GM19467 (cell line): Measurements from ENCODE around the gene ARHGAP25.
"Not testable (repeated sequence)": the region's sequence is repeated elsewhere in the genome, so short reads cannot be mapped to it uniquely, and the experiment has no call there.

ENCODE experiments used
- ATAC-seq: cut with Tn5 transposase; IDR thresholded peaks from one replicate; pipeline ENCODE4 v1.9.1; 2021; ENCODE audit warnings: mild to moderate bottlenecking, moderate library complexity; ENCODE audit not compliant: unreplicated experiment

The ARHGAP25 gene

DNA sequence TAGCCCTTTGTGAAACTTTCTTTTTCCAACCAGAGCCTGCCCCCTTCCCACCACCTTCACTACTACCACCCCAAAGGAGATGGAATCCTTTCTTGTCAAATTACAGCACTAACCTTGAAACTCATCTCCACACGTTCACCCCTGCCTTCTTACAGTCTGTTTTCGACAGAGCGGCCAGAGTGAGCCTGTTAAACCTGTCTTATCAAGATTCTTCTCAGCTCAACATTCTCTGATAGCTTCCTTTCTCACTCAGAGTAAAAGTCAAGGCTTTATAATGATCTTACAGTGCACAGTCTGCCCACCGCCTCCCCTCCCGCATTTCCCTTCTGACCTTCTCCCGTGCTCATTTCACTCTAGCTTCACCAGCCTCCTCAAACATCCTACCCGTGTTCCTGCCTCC lies 56.0 kb downstream of the ARHGAP25 start:
- no peak for ATAC-seq

GRCh38 chr2:68791914-68792313 lies 57.3 kb downstream of the ARHGAP25 start:
- no peak for ATAC-seq

DNA sequence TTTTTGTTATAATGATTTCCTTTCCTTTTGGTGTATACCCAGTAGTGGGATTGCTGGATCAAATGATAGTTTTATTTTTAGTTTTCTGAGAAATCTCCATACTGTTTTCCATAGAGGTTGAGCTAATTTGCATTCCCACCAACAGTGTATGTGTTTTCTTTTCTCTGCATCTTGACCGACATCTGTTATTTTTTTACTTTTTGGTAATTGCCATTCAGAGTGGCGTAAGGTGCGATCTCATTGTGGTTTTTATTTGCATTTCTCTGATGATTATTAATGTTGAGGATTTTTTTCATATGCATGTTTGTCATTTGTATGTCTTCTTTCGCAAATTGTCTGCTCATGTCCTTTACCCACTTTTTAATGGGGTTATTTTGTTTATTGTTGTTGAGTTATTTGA lies 58.1 kb downstream of the ARHGAP25 start:
- no peak for ATAC-seq

DNA sequence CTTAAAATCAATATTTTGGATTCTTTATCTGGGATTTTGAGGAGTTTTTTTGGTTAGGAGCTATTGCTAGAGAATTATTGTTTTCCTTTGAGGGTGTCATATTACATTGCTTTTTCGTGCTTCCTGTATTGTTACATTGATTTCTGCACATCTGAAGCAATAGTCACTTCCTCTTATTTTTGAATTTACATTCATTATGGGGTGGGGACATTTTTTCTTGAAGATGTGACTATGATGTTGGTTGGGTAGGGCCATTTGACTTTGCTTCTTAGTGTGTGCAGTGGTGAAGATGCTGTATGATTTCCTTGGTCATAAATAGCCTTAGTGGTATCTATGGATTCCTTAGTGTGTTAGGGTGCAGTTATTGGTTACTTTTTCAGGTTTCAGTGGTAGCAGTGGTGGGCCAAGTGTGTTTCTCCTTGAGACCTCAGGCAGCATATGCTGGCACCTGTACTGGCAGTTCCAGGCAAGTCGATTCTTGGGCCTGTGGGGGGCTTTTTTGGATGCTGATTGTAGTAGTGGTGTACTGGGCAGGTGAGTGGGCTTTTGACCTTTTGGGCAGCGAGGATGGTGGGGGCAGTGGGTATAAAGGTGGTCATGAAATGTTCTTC lies 61.8 kb downstream of the ARHGAP25 start:
- no peak for ATAC-seq

GRCh38 chr2:68798569-68798968 lies 64.0 kb downstream of the ARHGAP25 start:
- ATAC-seq = no peak

DNA sequence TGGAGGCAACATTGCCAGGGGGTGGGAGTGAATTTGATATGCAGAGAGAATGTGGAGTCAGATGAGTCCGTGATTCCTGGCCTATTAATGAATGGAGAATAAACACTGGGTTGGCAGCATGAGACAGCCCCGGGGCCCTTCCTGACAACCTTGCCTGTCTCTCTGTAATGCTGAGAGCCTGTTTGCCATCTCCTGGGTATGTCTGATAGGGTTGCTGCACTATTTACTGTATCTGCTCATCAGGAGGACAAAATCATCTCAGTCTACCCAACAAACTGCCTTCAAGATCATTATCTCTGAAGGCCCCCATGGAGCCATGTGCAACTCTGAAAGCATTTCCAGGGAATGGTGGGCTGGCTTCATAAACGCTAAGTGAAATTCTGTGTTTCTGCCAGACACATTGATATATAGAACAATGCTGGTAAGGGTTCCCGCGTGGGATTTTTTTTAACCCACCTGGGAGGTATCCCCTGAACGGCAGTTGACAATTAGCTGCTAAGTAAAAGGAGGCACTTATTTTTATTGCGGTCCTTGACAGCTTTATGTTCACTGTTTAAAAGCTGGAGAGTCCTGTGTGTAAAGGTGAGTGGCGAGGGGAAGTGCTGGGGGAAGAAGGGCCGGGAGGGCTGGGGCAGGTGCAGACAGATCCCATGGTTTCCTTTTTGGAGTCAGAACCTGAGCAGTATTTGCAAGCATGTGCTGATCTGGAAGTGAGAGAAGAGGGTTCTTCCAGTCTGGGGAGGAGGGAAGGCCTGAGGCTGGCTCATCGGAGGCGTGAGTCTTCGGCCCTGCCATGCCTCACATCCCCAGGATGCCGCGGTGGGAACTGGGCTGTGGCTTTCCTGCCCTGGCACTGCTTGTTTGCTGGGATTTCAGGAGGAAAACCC lies 64.8 kb downstream of the ARHGAP25 start:
- no peak for ATAC-seq

- ATAC-seq = no peak
Observed at GRCh38 chr2:68800027-68800401, 65.4 kb downstream of the ARHGAP25 start.

DNA sequence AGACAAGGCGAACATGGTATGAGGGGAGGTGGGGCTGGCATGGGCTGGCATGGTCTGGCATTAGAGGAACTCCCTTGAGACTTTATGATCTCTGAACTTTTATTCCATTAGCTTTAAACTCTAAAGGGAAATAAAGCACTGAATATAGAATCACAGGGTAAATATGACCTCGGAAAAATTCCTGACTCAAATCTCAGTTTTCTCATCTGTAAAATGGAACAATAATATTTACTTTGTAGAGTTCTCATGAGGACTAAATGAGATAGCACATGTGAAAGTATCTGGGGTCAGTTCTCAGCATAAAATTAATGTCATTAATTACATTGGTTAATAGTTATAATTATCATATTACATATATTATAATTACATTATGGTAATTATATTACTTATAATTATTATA lies 65.9 kb downstream of the ARHGAP25 start:
- no peak for ATAC-seq

DNA sequence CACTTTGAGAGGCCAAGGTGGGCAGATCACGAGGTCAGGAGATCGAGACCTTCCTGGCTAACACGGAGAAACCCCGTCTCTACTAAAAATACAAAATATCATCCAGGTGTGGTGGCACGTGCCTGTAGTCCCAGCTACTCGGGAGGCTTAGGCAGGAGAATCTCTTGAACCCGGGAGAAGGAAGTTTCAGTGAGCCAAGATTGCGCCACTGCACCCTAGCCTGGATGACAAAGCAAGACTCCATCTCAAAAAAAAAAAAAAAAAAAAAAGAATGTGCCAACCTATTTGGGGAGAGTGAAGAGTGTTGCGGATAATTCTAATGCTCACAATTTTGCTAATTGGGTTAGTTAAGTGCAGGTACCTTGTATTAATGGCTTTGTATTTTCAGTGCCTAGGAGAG lies 67.5 kb downstream of the ARHGAP25 start:
- not testable (repeated sequence) for ATAC-seq

DNA sequence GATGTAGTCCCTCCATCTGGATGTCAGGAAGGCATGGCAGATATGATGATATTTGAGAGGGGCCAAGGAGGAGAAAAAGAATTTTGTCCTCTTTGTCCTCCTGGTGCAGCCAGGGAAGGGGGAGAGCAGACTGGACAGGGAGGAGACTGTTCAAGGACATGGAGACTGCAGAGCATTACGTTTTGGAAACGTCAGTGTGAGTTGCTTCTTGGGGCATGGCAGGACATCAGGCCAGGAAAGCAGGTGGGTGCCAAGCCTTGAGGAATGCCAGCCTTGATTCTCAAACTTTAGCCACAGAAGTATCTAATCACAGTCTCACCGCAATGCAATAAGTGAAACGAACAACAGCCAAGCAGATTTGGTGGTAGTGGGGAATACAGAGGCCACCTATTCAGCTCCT lies 70.4 kb downstream of the ARHGAP25 start:
- ATAC-seq = no peak

GRCh38 chr2:68806511-68807109 lies 72.0 kb downstream of the ARHGAP25 start:
- ATAC-seq = no peak

DNA sequence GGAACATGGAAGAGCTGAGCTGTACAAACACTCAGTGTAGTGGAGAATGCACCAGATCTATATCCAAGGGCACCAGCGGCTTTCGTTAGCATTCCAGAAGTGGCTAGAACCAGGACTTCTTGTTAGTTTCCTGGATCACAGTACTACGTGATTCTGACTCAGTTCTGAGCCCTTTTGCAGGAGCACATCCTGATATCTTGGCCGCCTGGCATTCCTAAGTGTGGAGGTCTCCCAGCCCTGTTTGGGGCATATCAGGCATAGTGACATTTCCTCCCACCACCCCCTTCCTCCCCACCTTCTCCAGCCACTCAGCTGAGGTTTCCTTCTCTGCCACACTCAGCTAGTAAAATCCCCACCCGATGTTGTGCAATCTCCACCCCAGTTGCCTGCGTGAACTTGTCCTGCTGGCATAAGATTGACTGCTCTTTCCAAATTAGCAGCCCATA lies 73.2 kb downstream of the ARHGAP25 start:
- ATAC-seq = no peak

DNA sequence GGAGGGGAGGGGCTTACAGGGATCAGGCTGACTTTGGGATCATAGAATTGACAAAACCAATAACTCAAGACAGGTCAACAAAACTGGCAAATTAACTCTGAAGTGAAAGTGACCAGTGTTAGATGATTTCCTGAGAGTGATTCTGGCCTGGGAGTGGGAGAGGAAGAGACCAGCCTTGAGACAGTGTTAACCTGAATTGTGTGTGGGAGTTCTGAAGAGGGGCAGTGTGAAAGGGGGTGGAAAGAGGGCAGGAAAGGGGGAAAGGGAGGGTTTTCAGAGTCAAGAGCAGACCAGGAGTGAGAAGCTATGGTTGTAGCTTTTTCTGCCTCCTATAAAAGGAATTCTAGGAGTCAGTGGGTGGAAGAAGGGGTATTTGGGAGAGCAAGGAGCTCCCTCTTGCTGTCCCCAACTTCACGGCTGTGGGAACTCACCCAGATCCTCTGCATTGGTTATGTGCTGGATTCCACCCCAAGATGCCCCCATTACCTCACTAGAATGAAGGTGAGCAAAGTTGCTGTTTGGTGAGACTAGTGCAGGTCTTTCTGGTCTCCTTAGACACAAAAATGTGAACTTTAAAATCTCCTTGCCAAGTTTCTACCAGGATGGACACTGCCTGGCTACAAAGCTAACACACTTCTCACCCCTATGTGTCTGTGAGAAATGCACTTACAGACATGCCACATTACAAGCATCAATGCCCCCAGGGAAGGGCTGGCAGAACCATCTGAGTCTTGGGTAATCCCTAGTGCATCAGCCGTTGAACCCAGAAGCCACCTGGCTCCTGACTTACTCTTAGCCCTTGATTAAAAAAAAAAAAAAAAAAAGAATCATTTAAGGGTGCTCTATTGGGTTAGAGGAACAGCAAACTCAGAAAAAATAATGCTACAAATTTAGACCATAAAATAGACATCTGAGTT lies 75.0 kb downstream of the ARHGAP25 start:
- no peak for ATAC-seq

GRCh38 chr2:68811364-68811763 lies 76.8 kb downstream of the ARHGAP25 start:
- ATAC-seq = no peak

DNA sequence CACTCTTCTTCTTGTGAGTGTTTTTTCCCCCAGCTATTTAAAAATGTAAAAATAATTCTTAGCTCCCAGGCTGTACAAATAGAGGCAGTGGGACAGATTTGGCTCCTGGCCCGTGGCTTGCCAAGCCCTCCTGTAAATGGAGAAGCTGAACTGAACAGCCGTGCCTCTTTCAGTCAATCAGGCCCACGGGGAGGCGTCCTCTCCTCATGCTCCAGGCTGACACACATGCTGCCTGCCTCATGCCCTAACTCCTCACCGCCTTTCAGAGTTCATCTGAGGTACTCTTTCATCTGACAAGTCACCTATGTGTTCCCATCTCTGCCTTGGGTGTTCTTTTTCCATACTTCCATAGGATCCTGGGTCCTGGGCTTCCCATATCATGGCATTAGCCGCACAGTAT lies 77.6 kb downstream of the ARHGAP25 start:
- ATAC-seq = no peak

- no peak for ATAC-seq
Observed at GRCh38 chr2:68813596-68813995, 79.0 kb downstream of the ARHGAP25 start.

DNA sequence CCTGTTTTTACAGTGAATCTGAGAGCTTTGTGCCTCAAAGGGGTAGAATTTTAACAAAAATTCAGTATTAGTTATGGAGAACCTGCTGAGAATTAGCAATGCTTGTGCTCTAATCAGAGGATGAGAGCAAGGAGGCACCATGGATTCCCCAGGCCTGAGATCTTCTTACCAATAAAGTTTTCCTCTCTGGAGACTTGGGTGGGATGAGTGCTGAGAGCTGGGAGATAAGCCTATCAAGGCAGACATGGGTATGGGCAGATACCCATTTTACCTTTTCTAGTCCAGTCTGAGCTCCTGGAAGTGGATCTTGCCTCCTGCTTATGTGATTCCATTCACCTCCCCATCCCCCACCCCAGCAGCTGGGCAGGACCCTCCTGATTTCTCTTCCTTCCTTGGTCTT lies 82.7 kb downstream of the ARHGAP25 start:
- ATAC-seq = no peak

DNA sequence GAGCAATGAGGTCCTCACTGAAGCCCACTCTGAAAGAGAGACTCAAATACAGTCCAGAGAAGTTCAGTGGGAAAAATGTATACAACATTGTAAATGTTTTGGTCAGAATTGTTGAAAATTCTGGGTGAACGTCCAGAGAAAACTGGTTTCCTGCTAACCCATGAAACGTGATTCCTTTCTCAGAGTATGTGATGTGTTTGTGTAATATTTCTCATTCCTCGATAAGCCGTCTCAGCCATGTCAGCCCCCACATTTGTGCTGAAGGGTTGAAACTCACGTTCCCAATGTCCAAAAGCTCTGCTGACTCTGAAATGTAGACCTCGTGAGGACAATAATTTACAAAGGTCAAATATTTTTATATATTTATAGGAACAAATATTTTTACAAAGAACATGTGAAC lies 84.9 kb downstream of the ARHGAP25 start:
- ATAC-seq = no peak

DNA sequence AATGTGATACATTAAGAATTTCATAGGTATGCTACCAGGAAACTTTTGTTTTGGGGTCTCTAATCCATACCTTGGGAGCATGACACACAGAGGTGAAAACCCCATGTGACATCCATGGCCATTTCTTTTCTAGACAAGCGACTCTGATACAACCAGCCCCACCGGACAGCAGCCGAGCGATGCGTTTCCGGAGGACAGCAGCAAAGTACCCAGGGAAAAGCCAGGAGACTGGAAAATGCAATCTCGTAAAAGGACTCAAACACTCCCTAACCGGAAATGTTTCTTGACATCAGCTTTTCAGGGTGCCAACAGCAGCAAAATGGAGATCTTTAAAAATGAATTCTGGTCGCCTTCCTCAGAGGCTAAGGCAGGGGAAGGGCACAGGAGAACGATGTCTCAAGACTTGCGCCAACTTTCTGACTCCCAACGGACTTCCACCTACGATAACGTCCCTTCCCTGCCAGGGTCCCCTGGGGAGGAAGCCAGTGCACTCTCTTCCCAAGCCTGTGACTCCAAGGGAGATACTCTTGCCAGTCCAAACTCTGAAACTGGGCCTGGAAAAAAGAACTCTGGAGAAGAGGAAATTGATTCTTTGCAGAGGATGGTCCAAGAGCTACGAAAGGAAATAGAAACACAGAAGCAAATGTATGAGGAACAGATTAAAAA lies 87.7 kb downstream of the ARHGAP25 start:
- no peak for ATAC-seq

GRCh38 chr2:68824831-68825230 lies 90.2 kb downstream of the ARHGAP25 start:
- no peak for ATAC-seq
